ENCODE results near the gene FDPS.

DNA sequence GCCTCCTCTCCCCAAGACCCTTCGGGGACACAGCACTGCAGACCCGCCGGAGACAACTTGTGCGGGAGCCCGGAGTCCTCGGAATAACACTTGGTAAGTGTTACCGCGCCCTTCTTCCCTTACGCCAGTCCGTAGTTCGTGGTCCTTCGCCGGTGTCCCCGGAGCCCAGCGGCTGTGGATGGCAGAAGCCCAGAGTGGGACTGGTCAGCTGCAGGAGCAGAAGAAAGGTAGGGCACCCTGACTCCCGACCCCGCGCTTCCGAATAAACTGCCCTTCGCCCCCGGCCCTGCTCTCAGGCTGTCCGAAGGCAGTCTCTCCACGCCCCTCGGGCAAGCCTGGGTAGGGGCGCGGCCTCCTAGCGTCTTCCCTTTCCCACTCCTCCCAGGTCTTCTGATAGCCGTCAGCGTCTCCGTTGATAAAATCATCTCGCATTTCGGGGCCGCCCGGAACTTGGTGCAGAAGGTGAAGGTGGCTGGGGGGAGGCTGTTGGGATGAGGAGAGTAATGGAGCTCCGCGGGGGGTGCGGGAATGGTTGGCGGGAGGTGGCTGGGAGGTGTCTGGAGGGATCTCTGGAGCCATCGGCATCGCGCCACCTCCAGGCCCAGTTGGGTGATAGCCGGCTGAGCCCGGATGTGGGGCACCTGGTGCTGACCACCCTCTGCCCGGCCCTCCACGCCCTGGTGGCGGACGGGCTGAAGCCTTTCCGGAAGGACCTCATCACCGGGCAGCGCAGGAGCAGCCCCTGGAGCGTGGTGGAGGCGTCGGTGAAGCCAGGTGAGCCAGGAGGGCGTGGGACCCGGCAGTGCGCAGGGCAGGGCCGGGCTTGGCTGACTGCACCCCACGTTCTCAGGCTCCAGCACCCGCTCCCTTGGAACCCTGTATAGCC, 16.3 kb downstream of the FDPS start:
- TF ChIP-seq, protein P1, sequence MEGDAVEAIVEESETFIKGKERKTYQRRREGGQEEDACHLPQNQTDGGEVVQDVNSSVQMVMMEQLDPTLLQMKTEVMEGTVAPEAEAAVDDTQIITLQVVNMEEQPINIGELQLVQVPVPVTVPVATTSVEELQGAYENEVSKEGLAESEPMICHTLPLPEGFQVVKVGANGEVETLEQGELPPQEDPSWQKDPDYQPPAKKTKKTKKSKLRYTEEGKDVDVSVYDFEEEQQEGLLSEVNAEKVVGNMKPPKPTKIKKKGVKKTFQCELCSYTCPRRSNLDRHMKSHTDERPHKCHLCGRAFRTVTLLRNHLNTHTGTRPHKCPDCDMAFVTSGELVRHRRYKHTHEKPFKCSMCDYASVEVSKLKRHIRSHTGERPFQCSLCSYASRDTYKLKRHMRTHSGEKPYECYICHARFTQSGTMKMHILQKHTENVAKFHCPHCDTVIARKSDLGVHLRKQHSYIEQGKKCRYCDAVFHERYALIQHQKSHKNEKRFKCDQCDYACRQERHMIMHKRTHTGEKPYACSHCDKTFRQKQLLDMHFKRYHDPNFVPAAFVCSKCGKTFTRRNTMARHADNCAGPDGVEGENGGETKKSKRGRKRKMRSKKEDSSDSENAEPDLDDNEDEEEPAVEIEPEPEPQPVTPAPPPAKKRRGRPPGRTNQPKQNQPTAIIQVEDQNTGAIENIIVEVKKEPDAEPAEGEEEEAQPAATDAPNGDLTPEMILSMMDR (IDR thresholded peaks at IDR 0.05) = peak in 5 of 6 experiments; percentile 27 to 61 (median 36)
- no peak for TF ChIP-seq POLR2A (IDR thresholded peaks at IDR 0.05)

Data from esophagus squamous epithelium (tissue), 4 donors.